GM19035 (cell line): ENCODE data around the gene IGFN1.
"Not testable (repeated sequence)": the region's sequence is repeated elsewhere in the genome, so short reads cannot be mapped to it uniquely, and the experiment has no call there.

Source experiments
- ATAC-seq: cut with Tn5 transposase; IDR thresholded peaks from one replicate; pipeline ENCODE4 v1.9.1; 2021; ENCODE audit not compliant: unreplicated experiment

The IGFN1 gene

GRCh38 chr1:201241736-201242135 lies 51.1 kb downstream of the IGFN1 start:
- no peak for ATAC-seq

- ATAC-seq, result no peak
These were observed 54.5 kb downstream of the IGFN1 start for GRCh38 chr1:201245082-201245481.

- no peak for ATAC-seq
These were observed 58.3 kb downstream of the IGFN1 start for GRCh38 chr1:201248721-201249559.

- no peak for ATAC-seq
These were observed 59.8 kb downstream of the IGFN1 start for GRCh38 chr1:201250326-201251011.

- no peak for ATAC-seq
These were observed 60.8 kb downstream of the IGFN1 start for GRCh38 chr1:201251411-201251810.

GRCh38 chr1:201251851-201252430 lies 61.3 kb downstream of the IGFN1 start:
- no peak for ATAC-seq

- no peak for ATAC-seq
These were observed 62.3 kb downstream of the IGFN1 start for GRCh38 chr1:201252944-201253371.

- ATAC-seq, result no peak
These were observed 62.8 kb downstream of the IGFN1 start for GRCh38 chr1:201253411-201253810.

- ATAC-seq, result no peak
These were observed 63.4 kb downstream of the IGFN1 start for GRCh38 chr1:201253906-201254624.

GRCh38 chr1:201254625-201255478 lies 64.2 kb downstream of the IGFN1 start:
- no peak for ATAC-seq

- no peak for ATAC-seq
These were observed 65.1 kb downstream of the IGFN1 start for GRCh38 chr1:201255479-201256362.

GRCh38 chr1:201258132-201258531 lies 67.5 kb downstream of the IGFN1 start:
- ATAC-seq, result not testable (repeated sequence)

- ATAC-seq, result no peak
These were observed 68.2 kb downstream of the IGFN1 start for GRCh38 chr1:201258763-201259230.

- ATAC-seq, result no peak
These were observed 69.0 kb downstream of the IGFN1 start for GRCh38 chr1:201259476-201260235.

- no peak for ATAC-seq
These were observed 69.6 kb downstream of the IGFN1 start for GRCh38 chr1:201260236-201260590.

- ATAC-seq, result no peak
These were observed 70.2 kb downstream of the IGFN1 start for GRCh38 chr1:201260648-201261311.

GRCh38 chr1:201261771-201262547 lies 71.3 kb downstream of the IGFN1 start:
- ATAC-seq, result no peak
